HCT116 (cell line): ENCODE measurements around the gene TMEM117. TPM values are rescaled to one million over a fixed set of nuclear protein-coding genes. Genes with fewer than 3 reads are reported as not detected.

Source experiments
- ATAC-seq: fragments of 200-7000 bp; cut with Tn5 transposase; 2 replicates; pipeline ENCODE4 v1.9.1; 2020; ENCODE audit warnings: mild to moderate bottlenecking, moderate library complexity
- BruUV-seq: library from RNA; stranded (reverse); fragments of 400-500 nt; replicated peaks from 2 replicates; lab custom pipeline; 2021; lab: Mats Ljungman, UMichigan
- CTCF ChIA-PET: fragments of 300-600 bp; sonication (Branson Sonifier 250); formaldehyde crosslinking; loops from one replicate; lab custom pipeline; 2021; ENCODE audit warnings: antibody characterized with exemption; lab: Charles Lee
- POLR2A ChIA-PET: fragments of 300-600, 350-600 bp; sonication (Branson Sonifier 250); formaldehyde crosslinking; loops from one replicate; lab custom pipeline; 2021; ENCODE audit warnings: antibody characterized with exemption; lab: Charles Lee
- RAD21 ChIA-PET, 2 experiments: fragments of 300-600 bp; sonication (Branson Sonifier 250); formaldehyde crosslinking; loops; one replicate each; lab custom pipeline; 2023; ENCODE audit warnings: low total read pairs in 2 of 2; ENCODE audit not compliant: uncharacterized antibody in 2 of 2, unreplicated experiment in 2 of 2, low non-redundant PET in 1 of 2; lab: Charles Lee
- DNase-seq: peaks from one replicate; pipeline ENCODE4 v3.0.0-alpha.2; 2010; ENCODE audit warnings: low read depth, low spot score
- H2AFZ ChIP-seq: fragments of 200-600 bp; shearing (Covaris generic), sonication (generic); 2 replicates; pipeline ENCODE4 v1.6.1; 2017; ENCODE audit warnings: low read depth, mixed run types, mixed read lengths, antibody characterized with exemption, low read length; ENCODE audit not compliant: poor library complexity, severe bottlenecking
- H3K27ac ChIP-seq: 2 replicates; pipeline ENCODE4 v1.5.1; 2012; ENCODE audit warnings: low read depth, low read length
- H3K27me3 ChIP-seq: fragments of 200-600 bp; sonication (generic); 2 replicates; pipeline ENCODE4 v1.6.1; 2016; ENCODE audit warnings: mixed run types, low read length, mixed read lengths; ENCODE audit not compliant: insufficient read depth
- H3K36me3 ChIP-seq, 2 experiments: fragments of 200-500 bp in 1 of 2; fragments of 200-600 bp in 1 of 2; sonication (Bioruptor generic) in 1 of 2; sonication (generic) in 1 of 2; 2 replicates each; pipeline versions ENCODE4 v1.5.1 to v1.6.1; 2014 to 2016; ENCODE audit warnings: low read length in 2 of 2, inconsistent platforms in 1 of 2, mixed read lengths in 1 of 2, mixed run types in 1 of 2; ENCODE audit not compliant: insufficient read depth in 2 of 2, control insufficient read depth in 1 of 2
- H3K4me1 ChIP-seq, 2 experiments: fragments of 200-600 bp in 1 of 2; sonication (generic) in 1 of 2; 2 replicates each; pipeline versions ENCODE4 v1.5.1 to v1.6.1; 2012 to 2017; ENCODE audit warnings: low read length in 2 of 2, inconsistent platforms in 1 of 2, mild to moderate bottlenecking in 1 of 2, mixed read lengths in 1 of 2, mixed run types in 1 of 2, moderate library complexity in 1 of 2; ENCODE audit not compliant: insufficient read depth in 2 of 2, control insufficient read depth in 1 of 2
- H3K4me2 ChIP-seq: fragments of 200-600 bp; sonication (generic); 2 replicates; pipeline ENCODE4 v1.6.1; 2017; ENCODE audit warnings: mixed run types, low read length, mixed read lengths
- H3K4me3 ChIP-seq, 2 experiments: fragments of 200-600 bp in 1 of 2; sonication (generic) in 1 of 2; replicated peaks in 1 of 2; 2 replicates each; pipeline ENCODE4 v1.5.1; 2011 to 2016; ENCODE audit warnings: low read length in 2 of 2, control low read depth in 1 of 2, low read depth in 1 of 2, mild to moderate bottlenecking in 1 of 2, mixed read lengths in 1 of 2, mixed run types in 1 of 2
- H3K79me2 ChIP-seq: fragments of 200-600 bp; sonication (generic); 2 replicates; pipeline ENCODE4 v1.6.1; 2017; ENCODE audit warnings: mild to moderate bottlenecking, mixed run types, low read length, moderate library complexity, mixed read lengths; ENCODE audit not compliant: insufficient read depth
- H3K9ac ChIP-seq: fragments of 200-600 bp; sonication (generic); 2 replicates; pipeline ENCODE4 v1.6.1; 2016; ENCODE audit warnings: low read length, mixed read lengths
- H3K9me2 ChIP-seq: fragments of 200-600 bp; sonication (generic), shearing (Covaris generic); 2 replicates; pipeline ENCODE4 v1.6.1; 2017; ENCODE audit warnings: mixed run types, mild to moderate bottlenecking, moderate library complexity; ENCODE audit not compliant: insufficient read depth
- H3K9me3 ChIP-seq, 2 experiments: fragments of 200-500 bp in 1 of 2; fragments of 200-600 bp in 1 of 2; sonication (Bioruptor generic) in 1 of 2; sonication (generic) in 1 of 2; 2 replicates each; pipeline ENCODE4 v1.6.1; 2014 to 2017; ENCODE audit warnings: low read length in 2 of 2, mixed read lengths in 2 of 2, inconsistent platforms in 1 of 2, low read depth in 1 of 2, mild to moderate bottlenecking in 1 of 2, mixed run types in 1 of 2, moderate library complexity in 1 of 2; ENCODE audit not compliant: control insufficient read depth in 1 of 2, insufficient read depth in 1 of 2
- H4K20me1 ChIP-seq: fragments of 200-600 bp; sonication (generic), shearing (Covaris generic); 2 replicates; pipeline ENCODE4 v1.6.1; 2017; ENCODE audit warnings: mixed run types, mild to moderate bottlenecking, moderate library complexity; ENCODE audit not compliant: insufficient read depth
- CEBPB ChIP-seq: IDR thresholded peaks from 2 replicates; pipeline ENCODE4 v1.6.1; 2012; ENCODE audit warnings: low read depth
- CTCF ChIP-seq, 3 experiments: fragments of 200-600 bp in 1 of 3; sonication (generic) in 1 of 3; IDR thresholded peaks in 2 of 3; conservative IDR thresholded peaks in 1 of 3; 2 replicates each; pipeline ENCODE4 v1.5.1; 2012 to 2017; ENCODE audit warnings: low read depth in 2 of 3, low read length in 2 of 3, antibody characterized with exemption in 1 of 3, borderline replicate concordance in 1 of 3, control low read depth in 1 of 3, mild to moderate bottlenecking in 1 of 3, mixed read lengths in 1 of 3, mixed run types in 1 of 3, moderate library complexity in 1 of 3; ENCODE audit not compliant: insufficient read depth in 1 of 3
- EGR1 ChIP-seq: IDR thresholded peaks from 2 replicates; pipeline ENCODE4 v1.6.1; 2012; ENCODE audit warnings: low read depth
- ELF1 ChIP-seq: IDR thresholded peaks from 2 replicates; pipeline ENCODE4 v1.6.1; 2012; ENCODE audit warnings: low read depth, borderline replicate concordance
- EZH2 ChIP-seq: fragments of 200-600 bp; sonication (generic); IDR thresholded peaks from 2 replicates; pipeline ENCODE4 v1.6.1; 2017; ENCODE audit warnings: antibody characterized with exemption, mixed run types
- EZH2phosphoT487 ChIP-seq: fragments of 200-600 bp; IDR thresholded peaks from 2 replicates; pipeline ENCODE4 v1.6.1; 2018; ENCODE audit warnings: antibody characterized with exemption, borderline replicate concordance
- RAD21 ChIP-seq: IDR thresholded peaks from 2 replicates; pipeline ENCODE4 v1.6.1; 2012; ENCODE audit warnings: low read depth, mild to moderate bottlenecking
- SP1 ChIP-seq: IDR thresholded peaks from 2 replicates; pipeline ENCODE4 v1.6.1; 2012; ENCODE audit warnings: low read depth
- SRF ChIP-seq: IDR thresholded peaks from 2 replicates; pipeline ENCODE4 v1.6.1; 2012; ENCODE audit warnings: low read depth
- YY1 ChIP-seq: IDR thresholded peaks from 2 replicates; pipeline ENCODE4 v1.6.1; 2011; ENCODE audit warnings: low read length, low read depth, moderate library complexity, mild to moderate bottlenecking; ENCODE audit not compliant: insufficient replicate concordance; ENCODE audit errors: extremely low read depth
- ZNF274 ChIP-seq: fragments of 200-500 bp; sonication (Bioruptor generic); IDR thresholded peaks from 2 replicates; pipeline ENCODE4 v1.6.1; 2014; ENCODE audit warnings: mild to moderate bottlenecking, low read depth, low read length, inconsistent platforms
- intact Hi-C: fragments of 100-400 bp; cut with micrococcal nuclease; formaldehyde crosslinking; loops from 2 replicates; pipeline ENCODE4 v1.10.0; 2022
- total RNA-seq: library from RNA; stranded (reverse); gene quantifications from one replicate; pipeline ENCODE4 v1.2.1, GENCODE V29; 2021; ENCODE audit not compliant: unreplicated experiment

TMEM117 gene
- total RNA-seq, 1 experiment from 2014 or later: 3.6 TPM

- Histone ChIP-seq H3K4me3 (no peak overlapping the region), H3K4me2 (no peak overlapping the region), H3K79me2 (no peaks in the 10 kb centered on the region), H3K4me1 (no peaks in the 10 kb centered on the region), H3K9me3 (no peaks in the 10 kb centered on the region), H3K36me3 (no peaks in the 10 kb centered on the region), H2AFZ (no peak overlapping the region), H3K27me3 (no peaks in the 10 kb centered on the region), H3K9me2 (no peaks in the 10 kb centered on the region), H3K9ac (no peak overlapping the region), H3K27ac (no peak overlapping the region), H4K20me1 (no peaks in the 10 kb centered on the region)
- intact Hi-C loops: no loop called here
- ChIA-PET RAD21 (no interaction called here), CTCF (no interaction called here), POLR2A (no interaction called here)
- TF ChIP-seq EGR1 (no peak), ZNF274 (no peak), SP1 (no peak)
- ATAC-seq (no peak), DNase-seq (no peak)
- no TSS peak for BruUV-seq
Observed at GRCh38 chr12:44245932-44246331, 410.1 kb downstream of the TMEM117 start.

- Histone ChIP-seq H3K4me2 (no peak overlapping the region), H3K9me2 (no peaks in the 10 kb centered on the region), H3K36me3 (no peaks in the 10 kb centered on the region), H3K4me1 (no peaks in the 10 kb centered on the region), H4K20me1 (no peaks in the 10 kb centered on the region), H3K4me3 (no peak overlapping the region), H3K27ac (no peak overlapping the region), H3K27me3 (no peaks in the 10 kb centered on the region), H3K9me3 (no peaks in the 10 kb centered on the region), H3K9ac (no peak overlapping the region), H3K79me2 (no peaks in the 10 kb centered on the region), H2AFZ (no peak overlapping the region)
- ChIA-PET CTCF (no interaction called here), POLR2A (no interaction called here), RAD21 (no interaction called here)
- TF ChIP-seq ZNF274: no peak
- no peak for TF ChIP-seq SRF
- TF ChIP-seq ELF1: no peak
- TF ChIP-seq SP1: no peak
- TF ChIP-seq RAD21: no peak
- TF ChIP-seq EZH2phosphoT487: no peak
- no peak for TF ChIP-seq CTCF (IDR thresholded peaks at IDR 0.05 in 2 of 3, conservative IDR thresholded peaks at IDR 0.05 in 1 of 3; ENCODE audit: borderline replicate concordance in 1 of 3, insufficient read depth in 1 of 3, low read depth in 2 of 3, low read length in 2 of 3)
- no peak for TF ChIP-seq CEBPB
- no peak for TF ChIP-seq EZH2
- TF ChIP-seq YY1: no peak
- DNase-seq: no peak
- intact Hi-C loops: no loop called here
- no peak for ATAC-seq
- no TSS peak for BruUV-seq
Observed at GRCh38 chr12:44246482-44247105, 410.7 kb downstream of the TMEM117 start.
